ENCODE measurements around the gene CAD.

The CAD gene

GRCh38 chr2:27275211-27276150 is 58.3 kb downstream of the CAD start, which contains the start of gene DNAJC5G:
Gene DNAJC5G (plus strand): TSS chr2:27275433. CDS start chr2:27276729, 1,296 bp downstream.
- Histone ChIP-seq H3K36me3 (no peaks in the 10 kb centered on the region), H3K4me1 (no peaks in the 10 kb centered on the region), H3K9me3 (no peaks in the 10 kb centered on the region), H3K4me3 (ENCODE audit: low read depth, low read length) (no peak within 1 kb of the TSS), H3K27me3 (no peaks in the 10 kb centered on the region)
- TF ChIP-seq CTCF (IDR thresholded peaks at IDR 0.05; ENCODE audit: low read depth, low read length), result no peak
- DNase-seq, result no peak

- Histone ChIP-seq H3K4me3 (ENCODE audit: low read depth, low read length) (no peak overlapping the region), H3K9me3 (no peaks in the 10 kb centered on the region), H3K27me3 (no peaks in the 10 kb centered on the region), H3K36me3 (no peaks in the 10 kb centered on the region), H3K4me1 (peaks cover 9% of the 10 kb centered on the region)
- no peak for DNase-seq
- TF ChIP-seq CTCF (IDR thresholded peaks at IDR 0.05; ENCODE audit: low read depth, low read length), result no peak
Observed at GRCh38 chr2:27278010-27278409, 60.8 kb downstream of the CAD start.

GRCh38 chr2:27280826-27281225 is 63.7 kb downstream of the CAD start:
- no peak for DNase-seq
- no peaks in the 10 kb centered on the region for H3K27me3 ChIP-seq
- no peaks in the 10 kb centered on the region for H3K9me3 ChIP-seq
- peaks cover 13% of the 10 kb centered on the region for H3K4me1 ChIP-seq
- no peak overlapping the region for H3K4me3 ChIP-seq (ENCODE audit: low read depth, low read length)
- TF ChIP-seq CTCF (IDR thresholded peaks at IDR 0.05; ENCODE audit: low read depth, low read length), result no peak
- no peaks in the 10 kb centered on the region for H3K36me3 ChIP-seq

- Histone ChIP-seq H3K4me3 (ENCODE audit: low read depth, low read length) (no peak overlapping the region), H3K4me1 (peaks cover 13% of the 10 kb centered on the region)
- no peak for DNase-seq
Observed at GRCh38 chr2:27281442-27281841, 64.3 kb downstream of the CAD start.

GRCh38 chr2:27281855-27282559 is 64.8 kb downstream of the CAD start, which contains the start of gene TRIM54:
Gene TRIM54 (plus strand): TSS chr2:27282429. CDS start chr2:27282732, 303 bp downstream.
- no peaks in the 10 kb centered on the region for H3K9me3 ChIP-seq
- no peaks in the 10 kb centered on the region for H3K27me3 ChIP-seq
- H3K4me1 ChIP-seq, result peaks cover 13% of the 10 kb centered on the region
- H3K4me3 ChIP-seq (ENCODE audit: low read depth, low read length), result no peak within 1 kb of the TSS
- TF ChIP-seq CTCF (IDR thresholded peaks at IDR 0.05; ENCODE audit: low read depth, low read length), result no peak
- no peaks in the 10 kb centered on the region for H3K36me3 ChIP-seq
- no peak for DNase-seq

More at GRCh38 chr2:27281442-27281841, 64.3 kb downstream of the CAD start:
- no peaks in the 10 kb centered on the region for H3K27me3 ChIP-seq
- H3K36me3 ChIP-seq, result no peaks in the 10 kb centered on the region
- no peak for TF ChIP-seq CTCF (IDR thresholded peaks at IDR 0.05; ENCODE audit: low read depth, low read length)
- H3K9me3 ChIP-seq, result no peaks in the 10 kb centered on the region

All from BE2C (cell line).